ENCODE data around the gene ANXA2.

The ANXA2 gene

DNA sequence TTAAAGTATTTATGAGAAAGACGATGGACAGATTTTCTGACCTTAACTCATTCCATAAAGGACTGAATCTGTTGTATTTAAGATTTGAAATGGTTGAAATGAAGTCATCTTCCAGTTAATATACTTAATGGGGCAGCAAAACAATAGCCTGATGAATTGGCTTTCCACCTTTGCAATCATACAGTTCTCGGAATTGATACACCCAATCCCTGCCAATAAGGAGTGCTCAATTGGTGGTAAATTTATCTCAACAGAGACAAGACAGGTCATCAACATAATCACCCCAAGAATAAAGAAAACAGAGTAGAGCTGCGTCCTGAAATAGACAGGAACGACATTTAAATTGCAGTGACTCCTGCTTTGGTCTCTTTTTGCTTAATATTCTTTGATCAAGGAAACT is 11.2 kb downstream of the ANXA2 start:
- Histone ChIP-seq H3K27ac (ENCODE audit: low read depth, low read length) (no peak overlapping the region), H3K4me1 (ENCODE audit: insufficient read depth, low read length) (peaks cover 25% of the 10 kb centered on the region), H3K27me3 (ENCODE audit: insufficient read depth, low read length) (no peaks in the 10 kb centered on the region), H3K36me3 (ENCODE audit: insufficient read depth, low read length) (peaks cover 40% of the 10 kb centered on the region), H3K9me3 (ENCODE audit: insufficient read depth, low read depth, low read length) (no peaks in the 10 kb centered on the region), H3K4me3 (ENCODE audit: low read length) (no peak overlapping the region), H3K9ac (ENCODE audit: low read depth, low read length) (no peak overlapping the region)
- WGBS = 96% methylated on average over 3 of the region's 4 CpGs

- Histone ChIP-seq H3K4me3 (ENCODE audit: low read length) (no peak overlapping the region), H3K4me1 (ENCODE audit: insufficient read depth, low read length) (peaks cover 17% of the 10 kb centered on the region), H3K27ac (ENCODE audit: low read depth, low read length) (no peak overlapping the region), H3K36me3 (ENCODE audit: insufficient read depth, low read length) (peaks cover 47% of the 10 kb centered on the region), H3K27me3 (ENCODE audit: insufficient read depth, low read length) (no peaks in the 10 kb centered on the region), H3K9ac (ENCODE audit: low read depth, low read length) (no peak overlapping the region), H3K9me3 (ENCODE audit: insufficient read depth, low read depth, low read length) (no peaks in the 10 kb centered on the region)
- 95% methylated on average over 6 of the region's 7 CpGs for WGBS
Measured at GRCh38 chr15:60385620-60386552, 11.9 kb downstream of the ANXA2 start.

DNA sequence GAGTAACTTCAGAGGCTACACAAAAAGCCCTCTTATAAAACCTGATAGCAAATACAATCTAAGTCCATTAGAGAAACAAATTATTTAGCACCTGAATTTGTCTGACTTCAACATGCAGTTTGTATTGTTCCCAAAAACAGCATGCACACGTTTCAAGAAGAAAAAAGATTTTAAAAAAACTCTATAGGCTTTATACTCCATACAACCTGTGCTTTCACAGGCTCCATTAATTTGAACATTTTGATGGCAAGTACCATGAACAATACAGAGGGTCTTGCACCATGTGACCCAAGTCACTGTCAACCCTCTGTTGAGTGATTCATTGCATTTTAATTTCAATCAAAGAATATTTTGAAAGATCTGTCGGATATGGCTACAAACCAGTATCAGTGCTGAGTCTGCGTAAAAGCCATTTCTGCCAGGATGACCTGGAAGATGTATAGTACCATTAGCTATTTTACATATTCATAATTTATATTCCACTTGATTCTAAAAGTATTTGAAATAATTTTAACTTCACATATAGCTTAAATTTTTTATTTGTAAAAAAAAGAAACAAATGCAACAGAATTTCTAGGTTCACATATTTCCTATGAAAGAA is 13.2 kb downstream of the ANXA2 start:
- H3K4me3 ChIP-seq (ENCODE audit: low read length) = no peak overlapping the region
- 89% methylated on average over 3 of the region's 3 CpGs for WGBS
- H3K9ac ChIP-seq (ENCODE audit: low read depth, low read length) = no peak overlapping the region
- no peaks in the 10 kb centered on the region for H3K27me3 ChIP-seq (ENCODE audit: insufficient read depth, low read length)
- peaks cover 8% of the 10 kb centered on the region for H3K4me1 ChIP-seq (ENCODE audit: insufficient read depth, low read length)
- peaks cover 57% of the 10 kb centered on the region for H3K36me3 ChIP-seq (ENCODE audit: insufficient read depth, low read length)
- H3K9me3 ChIP-seq (ENCODE audit: insufficient read depth, low read depth, low read length) = no peaks in the 10 kb centered on the region
- H3K27ac ChIP-seq (ENCODE audit: low read depth, low read length) = no peak overlapping the region

DNA sequence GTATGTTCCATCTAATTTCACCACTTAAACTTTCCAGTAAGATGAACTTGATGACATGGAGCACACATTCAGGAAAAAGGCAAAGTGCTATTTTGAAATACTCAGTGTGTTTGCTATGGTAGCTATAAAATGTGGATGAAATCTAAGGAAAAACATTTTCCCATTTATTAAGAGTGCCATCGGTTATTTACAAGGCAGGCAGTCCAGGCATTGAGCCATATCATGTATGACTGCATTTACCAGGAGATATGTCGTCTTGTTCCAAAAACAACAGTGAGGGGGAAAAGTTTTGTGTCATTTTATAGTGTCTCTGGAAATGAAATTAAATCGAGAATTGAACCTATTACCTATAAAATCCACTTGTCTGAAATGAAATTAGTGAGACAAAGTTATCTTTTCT is 13.7 kb downstream of the ANXA2 start:
- Histone ChIP-seq H3K9me3 (ENCODE audit: insufficient read depth, low read depth, low read length) (no peaks in the 10 kb centered on the region), H3K36me3 (ENCODE audit: insufficient read depth, low read length) (peaks cover 62% of the 10 kb centered on the region), H3K9ac (ENCODE audit: low read depth, low read length) (no peak overlapping the region), H3K4me1 (ENCODE audit: insufficient read depth, low read length) (peaks cover 3% of the 10 kb centered on the region; the same call in 1 of the 2 replicates), H3K27me3 (ENCODE audit: insufficient read depth, low read length) (no peaks in the 10 kb centered on the region), H3K4me3 (ENCODE audit: low read length) (no peak overlapping the region), H3K27ac (ENCODE audit: low read depth, low read length) (no peak overlapping the region)
- WGBS = 93% methylated on average over 2 of the region's 3 CpGs

DNA sequence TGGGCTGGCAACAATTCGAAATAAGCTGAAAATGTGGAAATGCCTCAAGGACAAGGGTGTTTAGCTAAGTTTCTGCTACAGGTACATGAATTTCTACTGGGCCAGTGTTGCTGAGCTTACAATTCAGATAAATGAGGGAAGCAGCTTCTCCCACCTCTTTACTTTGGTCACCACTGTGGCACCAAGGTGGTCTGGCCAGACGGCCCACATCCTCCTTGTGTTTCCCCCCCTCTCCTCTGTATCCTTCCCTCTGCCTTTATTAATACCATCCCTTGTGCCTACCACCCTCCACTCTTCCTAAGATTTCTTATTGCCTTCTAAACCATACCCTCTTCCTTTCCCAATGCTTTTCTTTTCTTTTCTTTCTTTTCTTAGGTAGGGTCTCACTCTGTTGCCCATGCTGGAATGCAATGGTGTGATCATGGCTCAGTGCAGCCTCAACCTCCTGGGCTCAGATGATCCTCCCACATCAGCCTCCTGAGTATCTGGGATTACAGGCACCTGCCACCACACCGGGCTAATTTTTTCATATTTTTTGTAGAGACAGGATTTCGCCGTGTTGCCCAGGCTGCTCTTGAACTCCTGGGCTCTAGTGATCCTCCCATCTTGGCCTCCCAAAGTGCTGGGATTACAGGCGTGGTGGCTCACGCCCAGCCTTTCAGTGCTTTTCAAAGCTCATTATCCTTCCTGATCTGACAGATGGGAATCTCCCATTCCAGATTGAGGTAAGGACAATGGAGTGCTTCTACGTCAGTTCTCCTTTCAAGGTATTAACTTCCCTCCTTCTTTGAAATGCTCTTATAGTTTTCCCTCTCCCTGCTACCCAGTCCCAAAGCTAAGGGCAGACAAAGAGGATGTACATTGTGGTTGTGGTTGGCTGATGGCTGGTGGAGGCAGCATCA is 14.8 kb downstream of the ANXA2 start:
- 94% methylated on average over 8 of the region's 8 CpGs for WGBS
- no peak overlapping the region for H3K4me3 ChIP-seq (ENCODE audit: low read length)

GRCh38 chr15:60381148-60381788 is 16.5 kb downstream of the ANXA2 start:
- Histone ChIP-seq H3K4me1 (ENCODE audit: insufficient read depth, low read length) (peaks cover 8% of the 10 kb centered on the region; the same call in 1 of the 2 replicates), H3K36me3 (ENCODE audit: insufficient read depth, low read length) (peaks cover 82% of the 10 kb centered on the region), H3K9ac (ENCODE audit: low read depth, low read length) (no peak overlapping the region), H3K27ac (ENCODE audit: low read depth, low read length) (no peak overlapping the region), H3K4me3 (ENCODE audit: low read length) (no peak overlapping the region), H3K9me3 (ENCODE audit: insufficient read depth, low read depth, low read length) (no peaks in the 10 kb centered on the region), H3K27me3 (ENCODE audit: insufficient read depth, low read length) (no peaks in the 10 kb centered on the region)
- 93% methylated on average over 8 of the region's 8 CpGs for WGBS

More for the DNA sequence above, 14.8 kb downstream of the ANXA2 start:
- H3K9ac ChIP-seq (ENCODE audit: low read depth, low read length) = no peak overlapping the region
- H3K27ac ChIP-seq (ENCODE audit: low read depth, low read length) = no peak overlapping the region
- H3K9me3 ChIP-seq (ENCODE audit: insufficient read depth, low read depth, low read length) = no peaks in the 10 kb centered on the region
- peaks cover 67% of the 10 kb centered on the region for H3K36me3 ChIP-seq (ENCODE audit: insufficient read depth, low read length)
- H3K27me3 ChIP-seq (ENCODE audit: insufficient read depth, low read length) = no peaks in the 10 kb centered on the region
- H3K4me1 ChIP-seq (ENCODE audit: insufficient read depth, low read length) = peaks cover 3% of the 10 kb centered on the region; the same call in 1 of the 2 replicates

DNA sequence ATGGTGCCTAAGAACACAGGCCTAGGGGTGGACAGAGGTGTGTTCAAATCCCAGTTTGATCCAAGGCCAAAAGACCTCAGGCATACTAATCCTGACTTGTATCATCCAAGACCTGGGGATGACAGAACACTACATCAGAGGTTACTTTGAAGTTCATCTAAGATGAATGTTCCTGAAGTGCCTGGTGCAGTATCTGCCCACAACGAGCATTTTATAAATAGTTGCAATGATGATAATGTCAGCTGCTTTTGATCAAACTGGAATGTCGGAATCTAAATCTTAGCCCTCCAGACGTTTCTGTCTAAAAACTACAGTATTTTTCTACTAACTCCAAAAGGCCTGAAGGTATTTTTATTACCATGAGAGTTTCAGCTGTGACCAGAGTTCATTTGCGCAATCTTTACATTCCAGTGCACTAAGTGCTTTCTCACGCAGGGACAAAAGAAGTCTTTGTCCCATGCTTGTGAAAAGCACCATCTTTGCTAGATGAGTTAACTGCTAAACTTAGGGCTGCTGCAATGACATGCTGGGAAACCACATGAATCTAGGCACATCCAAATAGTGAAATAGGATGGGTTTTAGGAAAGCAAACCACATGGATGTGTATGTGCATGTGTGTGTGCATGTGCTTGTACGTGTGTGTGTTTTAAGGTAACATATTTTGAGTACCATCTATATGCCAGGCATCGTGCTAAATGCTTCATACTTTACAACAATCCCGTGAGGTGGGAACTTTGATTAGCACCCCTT is 18.1 kb downstream of the ANXA2 start:
- WGBS = 93% methylated on average over 8 of the region's 8 CpGs
- no peaks in the 10 kb centered on the region for H3K9me3 ChIP-seq (ENCODE audit: insufficient read depth, low read depth, low read length)
- H3K27me3 ChIP-seq (ENCODE audit: insufficient read depth, low read length) = no peaks in the 10 kb centered on the region
- H3K4me3 ChIP-seq (ENCODE audit: low read length) = no peak overlapping the region
- no peak overlapping the region for H3K9ac ChIP-seq (ENCODE audit: low read depth, low read length)
- H3K36me3 ChIP-seq (ENCODE audit: insufficient read depth, low read length) = peaks cover 70% of the 10 kb centered on the region
- H3K27ac ChIP-seq (ENCODE audit: low read depth, low read length) = 0 out of 2 replicates have a peak overlapping the region, but pooled peaks have one; percentile 4
- peaks cover 19% of the 10 kb centered on the region for H3K4me1 ChIP-seq (ENCODE audit: insufficient read depth, low read length)

DNA sequence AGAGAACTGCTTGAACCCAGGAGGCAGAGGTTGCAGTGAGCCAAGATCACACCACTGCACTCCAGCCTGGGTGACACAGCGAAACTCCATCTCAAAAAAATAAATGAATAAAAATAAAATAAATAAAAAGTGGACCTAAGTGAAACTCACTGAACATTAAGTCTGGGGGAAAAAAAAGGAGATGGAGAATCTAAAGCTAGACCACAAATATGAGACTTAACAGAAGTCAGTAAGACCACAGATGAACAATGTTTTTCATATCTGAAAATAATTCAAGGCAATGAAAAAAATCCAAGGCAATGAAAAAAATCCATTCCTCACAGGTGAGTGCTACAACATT is 18.6 kb downstream of the ANXA2 start:
- H3K36me3 ChIP-seq (ENCODE audit: insufficient read depth, low read length) = peaks cover 68% of the 10 kb centered on the region
- H3K4me1 ChIP-seq (ENCODE audit: insufficient read depth, low read length) = peaks cover 24% of the 10 kb centered on the region
- WGBS = no CpG with 5 or more reads among the region's 1 CpG
- no peak overlapping the region for H3K27ac ChIP-seq (ENCODE audit: low read depth, low read length)
- H3K9me3 ChIP-seq (ENCODE audit: insufficient read depth, low read depth, low read length) = no peaks in the 10 kb centered on the region
- no peak overlapping the region for H3K4me3 ChIP-seq (ENCODE audit: low read length)
- no peak overlapping the region for H3K9ac ChIP-seq (ENCODE audit: low read depth, low read length)
- H3K27me3 ChIP-seq (ENCODE audit: insufficient read depth, low read length) = no peaks in the 10 kb centered on the region

DNA sequence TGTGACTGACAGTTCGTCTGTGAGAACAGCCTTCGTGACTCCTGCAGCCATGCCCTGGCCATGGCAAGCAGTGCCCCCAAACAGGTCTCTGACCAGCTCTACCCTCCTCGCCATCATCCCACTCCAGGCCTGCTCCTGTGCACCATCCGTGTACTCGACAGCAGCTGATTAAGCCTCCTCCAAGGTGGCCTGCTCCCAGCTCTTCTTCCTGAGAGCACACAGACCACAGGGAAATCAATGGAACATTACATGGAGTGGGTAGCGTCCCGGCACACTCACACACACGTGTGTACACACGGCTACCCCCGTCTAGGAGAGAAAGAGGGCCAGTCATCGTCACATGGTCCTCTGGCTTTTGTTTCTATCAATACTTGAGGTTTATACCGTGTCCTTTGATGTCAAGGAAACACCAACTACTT is 21.1 kb downstream of the ANXA2 start:
- no peaks in the 10 kb centered on the region for H3K9me3 ChIP-seq (ENCODE audit: insufficient read depth, low read depth, low read length)
- H3K27me3 ChIP-seq (ENCODE audit: insufficient read depth, low read length) = no peaks in the 10 kb centered on the region
- H3K27ac ChIP-seq (ENCODE audit: low read depth, low read length) = no peak overlapping the region
- no peak overlapping the region for H3K4me3 ChIP-seq (ENCODE audit: low read length)
- H3K36me3 ChIP-seq (ENCODE audit: insufficient read depth, low read length) = peaks cover 67% of the 10 kb centered on the region
- 93% methylated on average over 12 of the region's 12 CpGs for WGBS
- H3K4me1 ChIP-seq (ENCODE audit: insufficient read depth, low read length) = peaks cover 28% of the 10 kb centered on the region
- no peak overlapping the region for H3K9ac ChIP-seq (ENCODE audit: low read depth, low read length)

GRCh38 chr15:60375306-60375705 is 22.5 kb downstream of the ANXA2 start:
- Histone ChIP-seq H3K9ac (ENCODE audit: low read depth, low read length) (no peak overlapping the region), H3K27me3 (ENCODE audit: insufficient read depth, low read length) (no peaks in the 10 kb centered on the region), H3K9me3 (ENCODE audit: insufficient read depth, low read depth, low read length) (no peaks in the 10 kb centered on the region), H3K36me3 (ENCODE audit: insufficient read depth, low read length) (peaks cover 69% of the 10 kb centered on the region), H3K4me1 (ENCODE audit: insufficient read depth, low read length) (peaks cover 28% of the 10 kb centered on the region), H3K4me3 (ENCODE audit: low read length) (no peak overlapping the region), H3K27ac (ENCODE audit: low read depth, low read length) (peak overlapping the region; percentile 63; the same call in 1 of the 2 replicates)
- 93% methylated on average over 5 of the region's 5 CpGs for WGBS

Measured in HUES64 (cell line).